Mucosa of rectum (tissue), 2 donors: ENCODE measurements around the gene VHLL.

Experiments used
- H3K27ac ChIP-seq, 2 donors: one replicate each; pipeline ENCODE4 v1.7.0; 2013; ENCODE audit warnings: inconsistent platforms in 2 of 2, low read depth in 2 of 2, low read length in 2 of 2
- H3K27me3 ChIP-seq, 2 donors: one replicate each; pipeline ENCODE4 v1.7.0; 2013; ENCODE audit warnings: low read length in 2 of 2; ENCODE audit not compliant: control insufficient read depth in 2 of 2, insufficient read depth in 2 of 2
- H3K36me3 ChIP-seq, 2 donors: one replicate each; pipeline ENCODE4 v1.7.0; 2013; ENCODE audit warnings: low read length in 2 of 2; ENCODE audit not compliant: control insufficient read depth in 2 of 2, insufficient read depth in 2 of 2
- H3K4me1 ChIP-seq, 2 donors: one replicate each; pipeline ENCODE4 v1.7.0; 2013; ENCODE audit warnings: low read length in 2 of 2, mild to moderate bottlenecking in 1 of 2; ENCODE audit not compliant: control insufficient read depth in 2 of 2, insufficient read depth in 2 of 2
- H3K4me3 ChIP-seq, 2 donors: one replicate each; pipeline ENCODE4 v1.7.0; 2013; ENCODE audit warnings: low read length in 2 of 2
- H3K9ac ChIP-seq, 2 donors: one replicate each; pipeline ENCODE4 v1.7.0; 2013; ENCODE audit warnings: low read length in 2 of 2, low read depth in 1 of 2, mild to moderate bottlenecking in 1 of 2
- H3K9me3 ChIP-seq, 2 donors: one replicate each; pipeline ENCODE4 v1.7.0; 2013; ENCODE audit warnings: low read length in 2 of 2; ENCODE audit not compliant: control insufficient read depth in 2 of 2
- donor health status: healthy.
- donor health status: Normal muscosa, but diverticular disease.

The VHLL gene

GRCh38 chr1:156293895-156294294, 5.2 kb downstream of the VHLL start:
- Histone ChIP-seq H3K36me3 (peaks cover under 1 to 9% of the 10 kb centered on the region in 2 donors), H3K9me3 (no peaks in the 10 kb centered on the region), H3K9ac (no peak overlapping the region), H3K27ac (no peak overlapping the region), H3K4me1 (peaks cover 14% of the 10 kb centered on the region in 2 donors), H3K27me3 (no peaks in the 10 kb centered on the region), H3K4me3 (no peak overlapping the region)

GRCh38 chr1:156293098-156293434, 6.0 kb downstream of the VHLL start:
- peaks cover 14% of the 10 kb centered on the region in 2 donors for H3K4me1 ChIP-seq
- no peaks in the 10 kb centered on the region for H3K27me3 ChIP-seq

GRCh38 chr1:156291226-156292061, 7.7 kb downstream of the VHLL start:
- H3K27ac ChIP-seq = peak overlapping the region; percentile 46 to 61
- H3K36me3 ChIP-seq = peaks cover 6 to 9% of the 10 kb centered on the region in 2 donors
- peak overlapping the region; percentile 51 to 82 for H3K4me3 ChIP-seq
- H3K4me1 ChIP-seq = peaks cover 14% of the 10 kb centered on the region in 2 donors
- H3K27me3 ChIP-seq = no peaks in the 10 kb centered on the region
- H3K9me3 ChIP-seq = no peaks in the 10 kb centered on the region
- peak overlapping the region; percentile 57 to 81 for H3K9ac ChIP-seq

More at GRCh38 chr1:156293098-156293434, 6.0 kb downstream of the VHLL start:
- H3K27ac ChIP-seq = no peak overlapping the region
- no peak overlapping the region for H3K4me3 ChIP-seq
- H3K9me3 ChIP-seq = no peaks in the 10 kb centered on the region
- peaks cover 6 to 9% of the 10 kb centered on the region in 2 donors for H3K36me3 ChIP-seq
- no peak overlapping the region for H3K9ac ChIP-seq

GRCh38 chr1:156289857-156290256, 9.2 kb downstream of the VHLL start:
- Histone ChIP-seq H3K36me3 (peaks cover 6 to 9% of the 10 kb centered on the region in 2 donors), H3K4me3 (no peak overlapping the region), H3K4me1 (peaks cover 3 to 10% of the 10 kb centered on the region in 2 donors), H3K9me3 (no peaks in the 10 kb centered on the region), H3K9ac (no peak overlapping the region), H3K27ac (no peak overlapping the region), H3K27me3 (no peaks in the 10 kb centered on the region)

- H3K4me3 ChIP-seq = no peak overlapping the region
- no peak overlapping the region for H3K27ac ChIP-seq
- H3K9ac ChIP-seq = no peak overlapping the region
- H3K4me1 ChIP-seq = peaks cover 23 to 29% of the 10 kb centered on the region in 2 donors
- H3K27me3 ChIP-seq = no peaks in the 10 kb centered on the region
- no peaks in the 10 kb centered on the region for H3K9me3 ChIP-seq
- H3K36me3 ChIP-seq = peaks cover 0 to 6% of the 10 kb centered on the region in 2 donors
Measured at GRCh38 chr1:156286061-156286460, 13.0 kb downstream of the VHLL start.

- Histone ChIP-seq H3K9me3 (no peaks in the 10 kb centered on the region), H3K9ac (no peak overlapping the region), H3K36me3 (peaks cover 0 to 7% of the 10 kb centered on the region in 2 donors), H3K4me3 (no peak overlapping the region), H3K4me1 (peaks cover 24 to 29% of the 10 kb centered on the region in 2 donors), H3K27me3 (no peaks in the 10 kb centered on the region), H3K27ac (no peak overlapping the region)
Measured at GRCh38 chr1:156285437-156285836, 13.7 kb downstream of the VHLL start.

- Histone ChIP-seq H3K4me3 (no peak overlapping the region), H3K9ac (no peak overlapping the region), H3K36me3 (peaks cover 0 to 12% of the 10 kb centered on the region in 2 donors), H3K27me3 (no peaks in the 10 kb centered on the region), H3K27ac (no peak overlapping the region), H3K9me3 (no peaks in the 10 kb centered on the region), H3K4me1 (peaks cover 24 to 29% of the 10 kb centered on the region in 2 donors)
Measured at GRCh38 chr1:156284757-156285156, 14.3 kb downstream of the VHLL start.

GRCh38 chr1:156284112-156284511, 15.0 kb downstream of the VHLL start, which contains the start of gene TMEM79:
TSS of gene TMEM79 (plus strand) at chr1:156284325. CDS start at chr1:156285227, 902 bp downstream.
- peaks cover 0 to 12% of the 10 kb centered on the region in 2 donors for H3K36me3 ChIP-seq
- no peaks in the 10 kb centered on the region for H3K27me3 ChIP-seq
- H3K4me3 ChIP-seq = peak within 1 kb of the TSS; percentile 95 to 99
- peaks cover 24 to 29% of the 10 kb centered on the region in 2 donors for H3K4me1 ChIP-seq
- H3K9ac ChIP-seq = peak within 1 kb of the TSS; percentile 89 to 90
- no peaks in the 10 kb centered on the region for H3K9me3 ChIP-seq
- H3K27ac ChIP-seq = peak within 1 kb of the TSS; percentile 65 to 92

- H3K36me3 ChIP-seq = peaks cover 5 to 14% of the 10 kb centered on the region in 2 donors
- H3K9me3 ChIP-seq = no peaks in the 10 kb centered on the region
- H3K9ac ChIP-seq = peak overlapping the region; percentile 89 to 90
- no peaks in the 10 kb centered on the region for H3K27me3 ChIP-seq
- peaks cover 24 to 29% of the 10 kb centered on the region in 2 donors for H3K4me1 ChIP-seq
- H3K27ac ChIP-seq = no peak overlapping the region
- H3K4me3 ChIP-seq = peak overlapping the region; percentile 95 to 99
Measured at GRCh38 chr1:156283521-156283920, 15.6 kb downstream of the VHLL start.

GRCh38 chr1:156282479-156283222, 16.5 kb downstream of the VHLL start, which contains the start of gene SMG5:
TSS of gene SMG5 (minus strand) at chr1:156282825. CDS start at chr1:156282680, 145 bp downstream.
- Histone ChIP-seq H3K27ac (peak within 1 kb of the TSS; percentile 89 to 92), H3K4me1 (peaks cover 24 to 29% of the 10 kb centered on the region in 2 donors), H3K36me3 (peaks cover 13 to 20% of the 10 kb centered on the region in 2 donors), H3K27me3 (no peaks in the 10 kb centered on the region), H3K9me3 (no peaks in the 10 kb centered on the region), H3K4me3 (peak within 1 kb of the TSS; percentile 95 to 99), H3K9ac (peak within 1 kb of the TSS; percentile 89 to 90)
